Naive thymus-derived CD8-positive, alpha-beta T cell (primary cell): Measurements from ENCODE around the gene RARB. TPM values are rescaled to one million over a fixed set of nuclear protein-coding genes. Genes with fewer than 3 reads are reported as not detected.

ENCODE experiments used
- ATAC-seq, 2 donors: fragments of 150-1000 bp; cut with Tn5 transposase in 1 of 2; sonication (Bioruptor Pico), chemical (Tn5 transposase) in 1 of 2; 1 replicate in 1 of 2; 2 replicates in 1 of 2; pipeline ENCODE4 v1.10.0; 2021; ENCODE audit warnings: mild to moderate bottlenecking in 2 of 2, moderate library complexity in 2 of 2
- POLR2A ChIA-PET: fragments of 350-600 bp; sonication (Branson Sonifier 250); formaldehyde crosslinking; loops from one replicate; lab custom pipeline; 2021; ENCODE audit warnings: antibody characterized with exemption; lab: Charles Lee
- DNase-seq, 10 donors: peaks; one replicate each; pipeline versions ENCODE4 v3.0.0 to v3.0.0-alpha.2; 2020 to 2022
- H3K27ac Mint-ChIP-seq, 10 donors: one replicate each; pipeline ENCODE4 v1.8.0; 2020 to 2022; ENCODE audit warnings: mild to moderate bottlenecking in 10 of 10, mixed read lengths in 10 of 10, moderate library complexity in 4 of 10, inconsistent platforms in 1 of 10
- H3K27me3 Mint-ChIP-seq, 5 donors: one replicate each; pipeline ENCODE4 v1.8.0; 2021 to 2022; ENCODE audit warnings: mixed read lengths in 5 of 5
- H3K36me3 Mint-ChIP-seq, 3 donors: one replicate each; pipeline ENCODE4 v1.8.0; 2020 to 2022; ENCODE audit warnings: mixed read lengths in 3 of 3, mild to moderate bottlenecking in 2 of 3, inconsistent platforms in 1 of 3
- H3K4me1 Mint-ChIP-seq, 4 donors: one replicate each; pipeline ENCODE4 v1.8.0; 2021 to 2022; ENCODE audit warnings: mixed read lengths in 4 of 4
- H3K4me3 Mint-ChIP-seq, 10 donors: one replicate each; pipeline ENCODE4 v1.8.0; 2020 to 2022; ENCODE audit warnings: mild to moderate bottlenecking in 10 of 10, mixed read lengths in 10 of 10, moderate library complexity in 6 of 10, inconsistent platforms in 1 of 10
- H3K9me3 Mint-ChIP-seq, 9 donors: one replicate each; pipeline ENCODE4 v1.8.0; 2020 to 2022; ENCODE audit warnings: mixed read lengths in 9 of 9, mild to moderate bottlenecking in 3 of 9, inconsistent platforms in 1 of 9, moderate library complexity in 1 of 9
- polyA plus RNA-seq, 3 donors: library from polyadenylated mRNA; unstranded; fragments of 300-500 nt; fragmentation: Illumina TruSeq; gene quantifications; one replicate each; pipeline ENCODE4 v1.2.3, GENCODE V29; 2021
- total RNA-seq, 8 experiments: library from RNA in 2 of 8; stranded (reverse) in 2 of 8; gene quantifications; one replicate each; pipeline ENCODE4 v1.2.3 and lab custom pipeline; 2021 to 2026

Gene RARB
- total and polyA plus RNA-seq, 5 experiments from 2014 or later, result 0.09 TPM; not detected in 4

DNA sequence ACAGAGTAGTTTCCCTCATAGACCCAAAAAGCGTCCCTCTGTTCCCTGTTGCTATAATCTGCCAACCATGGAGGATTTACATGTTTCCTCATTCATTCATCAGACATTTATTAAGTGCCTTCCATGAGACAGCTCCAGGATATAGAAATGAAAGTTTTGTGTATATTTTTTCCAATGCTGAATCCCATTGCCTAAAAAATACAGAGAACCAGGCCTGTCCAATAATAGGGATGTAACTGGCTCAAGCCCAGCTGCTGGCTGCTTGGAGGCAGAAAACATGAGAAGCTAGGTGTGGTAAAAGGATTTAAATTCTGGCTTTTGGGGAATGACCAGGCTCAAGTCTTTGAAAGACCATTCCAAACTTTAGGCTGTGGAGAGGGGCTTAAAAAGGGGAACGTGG is 41.5 kb downstream of the RARB start:
- Mint-ChIP-seq H3K27ac (no peak overlapping the region), H3K27me3 (peaks cover 0 to 7% (median 2%) of the 10 kb centered on the region in 5 donors), H3K36me3 (no peaks in the 10 kb centered on the region), H3K4me1 (peaks cover 4 to 12% (median 7%) of the 10 kb centered on the region in 4 donors), H3K9me3 (no peaks in the 10 kb centered on the region), H3K4me3 (no peak overlapping the region)
- POLR2A ChIA-PET, result no interaction called here
- DNase-seq (no peak), ATAC-seq (no peak)

GRCh38 chr3:25471081-25471768 is 43.2 kb downstream of the RARB start:
- POLR2A ChIA-PET, result no interaction called here
- Mint-ChIP-seq H3K4me1 (peaks cover 4 to 12% (median 7%) of the 10 kb centered on the region in 4 donors), H3K9me3 (no peaks in the 10 kb centered on the region), H3K27ac (no peak overlapping the region), H3K36me3 (no peaks in the 10 kb centered on the region), H3K4me3 (peak overlapping the region in 2 of 10 donors; percentile 3 to 27), H3K27me3 (peaks cover 0 to 7% (median 2%) of the 10 kb centered on the region in 5 donors)
- no peak for DNase-seq
- no peak for ATAC-seq

DNA sequence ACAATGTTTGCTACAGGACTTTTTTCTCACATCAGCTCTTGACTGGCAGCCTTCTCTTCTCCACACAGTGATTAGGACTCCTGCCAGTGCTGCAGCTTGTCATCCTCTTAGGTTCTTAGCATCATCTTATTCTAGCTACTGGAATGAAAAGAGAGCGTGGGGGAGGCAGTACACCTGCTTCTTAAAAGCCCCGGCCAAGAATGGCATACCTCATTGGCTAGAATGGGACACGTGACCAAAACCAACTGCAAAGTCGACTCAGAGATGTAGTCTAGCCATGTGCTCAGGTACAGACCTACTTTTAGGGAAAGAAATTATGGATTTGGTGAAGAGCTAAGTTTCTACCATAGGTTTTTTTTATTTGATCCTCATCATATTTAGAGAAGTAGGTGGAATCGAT is 44.1 kb downstream of the RARB start:
- H3K27ac Mint-ChIP-seq, result no peak overlapping the region
- no peaks in the 10 kb centered on the region for H3K9me3 Mint-ChIP-seq
- H3K4me1 Mint-ChIP-seq, result peaks cover 4 to 12% (median 7%) of the 10 kb centered on the region in 4 donors
- ATAC-seq (no peak), DNase-seq (no peak)
- H3K27me3 Mint-ChIP-seq, result peaks cover 0 to 3% (median 0%) of the 10 kb centered on the region in 5 donors
- POLR2A ChIA-PET, result no interaction called here
- no peak overlapping the region for H3K4me3 Mint-ChIP-seq
- no peaks in the 10 kb centered on the region for H3K36me3 Mint-ChIP-seq

DNA sequence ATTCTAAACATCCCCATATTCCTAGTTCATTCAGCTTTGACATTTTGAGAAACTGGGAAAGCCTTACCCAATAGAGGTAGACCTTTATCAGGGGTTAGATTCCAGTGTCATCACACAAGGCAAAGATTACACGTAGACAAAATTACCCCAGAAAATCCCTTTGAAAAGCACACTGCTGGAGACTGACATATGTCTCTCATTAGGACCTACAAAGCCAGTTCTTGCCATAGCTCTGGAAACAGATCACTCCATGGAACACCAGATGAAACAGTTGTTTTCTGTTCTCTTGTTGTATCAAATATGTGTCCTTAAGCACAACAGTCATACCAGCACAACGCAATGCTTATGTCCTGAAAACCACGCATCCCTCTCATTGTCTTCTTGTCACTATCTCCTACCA is 44.7 kb downstream of the RARB start:
- POLR2A ChIA-PET, result no interaction called here

DNA sequence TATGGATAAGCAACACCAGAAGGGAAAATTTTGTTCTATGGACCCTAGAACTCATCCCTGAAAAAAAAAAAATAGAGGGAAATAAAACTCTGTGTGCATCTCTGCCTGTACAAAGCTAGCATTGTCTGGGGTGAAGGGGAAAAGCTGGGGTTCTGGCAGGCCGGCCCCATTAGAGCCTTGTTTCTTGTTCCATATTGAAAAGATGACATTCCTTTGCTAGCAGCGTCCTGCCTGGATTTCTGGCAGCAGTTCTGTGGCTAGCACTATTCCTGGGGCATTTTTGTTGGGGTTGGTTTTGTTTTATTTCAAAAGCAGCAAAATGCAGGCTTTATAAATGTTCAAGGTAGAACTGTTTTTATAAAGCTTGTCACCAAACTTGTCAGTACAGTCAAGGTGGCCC is 45.2 kb downstream of the RARB start:
- Mint-ChIP-seq H3K9me3 (no peaks in the 10 kb centered on the region), H3K27me3 (peaks cover 0 to 2% (median 0%) of the 10 kb centered on the region in 5 donors), H3K27ac (no peak overlapping the region), H3K4me3 (no peak overlapping the region), H3K36me3 (no peaks in the 10 kb centered on the region), H3K4me1 (peaks cover 4 to 12% (median 7%) of the 10 kb centered on the region in 4 donors)
- POLR2A ChIA-PET, result no interaction called here
- ATAC-seq, result no peak
- DNase-seq, result no peak

More for the DNA sequence above, 44.7 kb downstream of the RARB start:
- Mint-ChIP-seq H3K4me1 (peaks cover 4 to 12% (median 7%) of the 10 kb centered on the region in 4 donors), H3K9me3 (no peaks in the 10 kb centered on the region), H3K4me3 (no peak overlapping the region), H3K27ac (no peak overlapping the region), H3K27me3 (peaks cover 0 to 2% (median 0%) of the 10 kb centered on the region in 5 donors), H3K36me3 (no peaks in the 10 kb centered on the region)
- DNase-seq (no peak), ATAC-seq (no peak)

GRCh38 chr3:25474052-25474451 is 46.0 kb downstream of the RARB start:
- Mint-ChIP-seq H3K4me1 (peaks cover 4 to 12% (median 7%) of the 10 kb centered on the region in 4 donors), H3K9me3 (peaks cover 0 to 1% (median 0%) of the 10 kb centered on the region in 9 donors), H3K27ac (no peak overlapping the region), H3K4me3 (no peak overlapping the region), H3K36me3 (no peaks in the 10 kb centered on the region), H3K27me3 (peaks cover 0 to 4% (median 0%) of the 10 kb centered on the region in 5 donors)
- ATAC-seq (no peak), DNase-seq (no peak)
- POLR2A ChIA-PET, result no interaction called here

GRCh38 chr3:25476639-25477038 is 48.6 kb downstream of the RARB start:
- H3K27ac Mint-ChIP-seq, result no peak overlapping the region
- H3K36me3 Mint-ChIP-seq, result no peaks in the 10 kb centered on the region
- no peak for DNase-seq
- peaks cover 1 to 6% (median 2%) of the 10 kb centered on the region in 4 donors for H3K4me1 Mint-ChIP-seq
- POLR2A ChIA-PET, result no interaction called here
- peaks cover 0 to 1% (median 0%) of the 10 kb centered on the region in 9 donors for H3K9me3 Mint-ChIP-seq
- peaks cover 0 to 5% (median 0%) of the 10 kb centered on the region in 5 donors for H3K27me3 Mint-ChIP-seq
- no peak for ATAC-seq
- H3K4me3 Mint-ChIP-seq, result no peak overlapping the region

- H3K9me3 Mint-ChIP-seq, result peaks cover 0 to 1% (median 0%) of the 10 kb centered on the region in 9 donors
- H3K27ac Mint-ChIP-seq, result no peak overlapping the region
- peaks cover 0 to 9% (median 0%) of the 10 kb centered on the region in 5 donors for H3K27me3 Mint-ChIP-seq
- H3K36me3 Mint-ChIP-seq, result no peaks in the 10 kb centered on the region
- POLR2A ChIA-PET, result no interaction called here
- DNase-seq (no peak), ATAC-seq (no peak)
- no peaks in the 10 kb centered on the region for H3K4me1 Mint-ChIP-seq
- H3K4me3 Mint-ChIP-seq, result no peak overlapping the region
Observed at GRCh38 chr3:25478211-25478757, 50.2 kb downstream of the RARB start.

- peaks cover 0 to 3% (median 0%) of the 10 kb centered on the region in 9 donors for H3K9me3 Mint-ChIP-seq
- no peak for DNase-seq
- POLR2A ChIA-PET, result no interaction called here
- H3K27me3 Mint-ChIP-seq, result peaks cover 0 to 12% (median 0%) of the 10 kb centered on the region in 5 donors
- no peaks in the 10 kb centered on the region for H3K4me1 Mint-ChIP-seq
- ATAC-seq, result no peak
- H3K36me3 Mint-ChIP-seq, result no peaks in the 10 kb centered on the region
- H3K27ac Mint-ChIP-seq, result no peak overlapping the region
- H3K4me3 Mint-ChIP-seq, result no peak overlapping the region
Observed at GRCh38 chr3:25478964-25479726, 51.1 kb downstream of the RARB start.

DNA sequence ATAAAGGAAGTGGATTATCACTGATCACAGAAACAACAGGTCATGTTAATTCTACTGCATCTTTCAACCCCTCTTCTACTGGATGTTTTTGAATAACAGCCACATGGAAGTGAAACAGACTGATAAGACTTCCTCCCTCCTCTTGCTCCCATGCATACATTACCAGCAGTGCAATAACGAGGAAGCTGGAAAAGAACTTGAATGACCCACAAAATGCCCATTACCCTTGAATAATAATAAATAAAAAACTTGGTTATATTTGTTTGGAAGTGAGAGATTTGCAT is 51.6 kb downstream of the RARB start:
- H3K36me3 Mint-ChIP-seq, result no peaks in the 10 kb centered on the region
- H3K27ac Mint-ChIP-seq, result no peak overlapping the region
- H3K27me3 Mint-ChIP-seq, result peaks cover 0 to 12% (median 0%) of the 10 kb centered on the region in 5 donors
- no peaks in the 10 kb centered on the region for H3K4me1 Mint-ChIP-seq
- no peak overlapping the region for H3K4me3 Mint-ChIP-seq
- no peak for DNase-seq
- POLR2A ChIA-PET, result no interaction called here
- peaks cover 0 to 3% (median 0%) of the 10 kb centered on the region in 9 donors for H3K9me3 Mint-ChIP-seq
- no peak for ATAC-seq

DNA sequence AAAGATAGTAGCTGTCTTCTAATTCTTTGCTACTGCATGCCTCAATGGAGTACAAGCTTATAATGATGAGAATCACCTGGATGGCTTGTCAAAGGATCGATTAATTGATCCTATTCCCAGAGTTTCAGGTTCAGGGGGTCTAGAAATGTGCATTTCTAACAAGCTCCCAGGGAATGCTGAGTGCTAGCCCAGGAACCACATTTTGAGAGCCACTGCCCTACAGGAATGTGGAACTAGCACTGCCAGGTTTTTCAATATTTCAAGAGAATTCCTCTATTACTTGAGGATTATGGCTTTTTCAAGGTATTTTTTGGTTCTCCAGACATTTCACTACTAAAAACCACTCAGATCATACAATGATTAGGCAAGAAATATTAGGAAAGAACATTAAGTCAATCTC is 52.7 kb downstream of the RARB start:
- DNase-seq, result no peak
- Mint-ChIP-seq H3K27me3 (peaks cover 0 to 12% (median 1%) of the 10 kb centered on the region in 5 donors), H3K27ac (no peak overlapping the region), H3K36me3 (no peaks in the 10 kb centered on the region), H3K4me1 (no peaks in the 10 kb centered on the region), H3K9me3 (peaks cover 0 to 3% (median 0%) of the 10 kb centered on the region in 9 donors), H3K4me3 (no peak overlapping the region)
- no peak for ATAC-seq
- POLR2A ChIA-PET, result no interaction called here

- no peak for DNase-seq
- Mint-ChIP-seq H3K27ac (no peak overlapping the region), H3K9me3 (peaks cover 0 to 3% (median 0%) of the 10 kb centered on the region in 9 donors), H3K27me3 (peaks cover 0 to 12% (median 4%) of the 10 kb centered on the region in 5 donors), H3K36me3 (no peaks in the 10 kb centered on the region), H3K4me1 (no peaks in the 10 kb centered on the region), H3K4me3 (no peak overlapping the region)
- POLR2A ChIA-PET, result no interaction called here
- no peak for ATAC-seq
Observed at GRCh38 chr3:25481386-25481785, 53.3 kb downstream of the RARB start.

DNA sequence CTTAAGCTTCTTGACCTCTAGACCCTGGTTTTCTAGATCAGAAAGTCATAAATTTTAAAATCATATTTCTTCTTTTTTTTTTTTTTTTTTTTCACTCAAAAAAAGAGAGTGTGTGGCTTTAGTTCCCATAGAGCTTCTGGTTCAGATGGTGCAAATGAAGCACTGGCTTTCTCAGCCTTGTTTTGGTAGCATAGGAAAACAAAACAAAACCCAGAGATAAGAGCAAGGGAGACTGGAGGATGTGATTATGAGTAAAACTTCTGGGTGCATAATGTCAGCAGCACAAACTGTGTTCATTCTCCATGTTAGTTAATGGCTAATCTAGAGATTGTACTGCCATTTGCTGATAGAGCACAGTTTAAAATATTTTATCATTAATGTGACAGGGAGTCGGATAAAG is 55.4 kb downstream of the RARB start:
- no peak overlapping the region for H3K27ac Mint-ChIP-seq
- no peak for DNase-seq
- no peak for ATAC-seq
- H3K27me3 Mint-ChIP-seq, result peaks cover 0 to 12% (median 5%) of the 10 kb centered on the region in 5 donors
- POLR2A ChIA-PET, result no interaction called here
- no peak overlapping the region for H3K4me3 Mint-ChIP-seq
- no peaks in the 10 kb centered on the region for H3K4me1 Mint-ChIP-seq
- H3K36me3 Mint-ChIP-seq, result no peaks in the 10 kb centered on the region
- peaks cover 0 to 3% (median 0%) of the 10 kb centered on the region in 9 donors for H3K9me3 Mint-ChIP-seq
